GM10248 (cell line): ENCODE measurements around the gene ADAMTSL3.

Experiments used
- CTCF ChIA-PET: fragments of 300-600 bp; sonication (Branson Sonifier 250); formaldehyde crosslinking; extraction: SDS; loops from one replicate; lab custom pipeline; 2021; ENCODE audit warnings: antibody characterized with exemption; lab: Yijun Ruan, JAX
- POLR2A ChIA-PET: fragments of 350-650 bp; sonication (Branson Sonifier 250); formaldehyde crosslinking; extraction: SDS; loops from one replicate; lab custom pipeline; 2020; ENCODE audit warnings: antibody characterized with exemption; lab: Yijun Ruan, JAX
- DNase-seq: peaks from one replicate; pipeline ENCODE4 v3.0.0; 2012; ENCODE audit errors: extremely low spot score
- CTCF ChIP-seq: IDR thresholded peaks from 2 replicates; pipeline ENCODE4 v1.5.1; 2012; ENCODE audit warnings: mild to moderate bottlenecking, low read depth; ENCODE audit errors: extremely low read depth, missing control alignments, control extremely low read depth

Gene ADAMTSL3

GRCh38 chr15:83786336-83786735 lies 132.4 kb downstream of the ADAMTSL3 start:
- POLR2A ChIA-PET, result no interaction called here

GRCh38 chr15:83793069-83793468 lies 139.1 kb downstream of the ADAMTSL3 start:
- ChIA-PET CTCF (no interaction called here), POLR2A (no interaction called here)

More at GRCh38 chr15:83786336-83786735, 132.4 kb downstream of the ADAMTSL3 start:
- no peak for DNase-seq
- CTCF ChIA-PET, result no interaction called here
- no peak for TF ChIP-seq CTCF

GRCh38 chr15:83794209-83794608 lies 140.3 kb downstream of the ADAMTSL3 start:
- CTCF ChIA-PET, result interaction anchor here (1.1 kb wide), 1 partner anchor 12 kb away, joined by 3 read pairs; no protein-coding TSS in a partner anchor
- POLR2A ChIA-PET, result no interaction called here
- no peak for TF ChIP-seq CTCF
- no peak for DNase-seq

More at GRCh38 chr15:83793069-83793468, 139.1 kb downstream of the ADAMTSL3 start:
- DNase-seq, result no peak
- no peak for TF ChIP-seq CTCF

GRCh38 chr15:83809345-83809744 lies 155.4 kb downstream of the ADAMTSL3 start:
- POLR2A ChIA-PET, result no interaction called here

GRCh38 chr15:83810110-83810509 lies 156.2 kb downstream of the ADAMTSL3 start:
- TF ChIP-seq CTCF, result no peak
- ChIA-PET CTCF (interaction anchor here (1.1 to 1.6 kb wide), 3 partner anchors 10 to 184 kb away, joined by 3 read pairs; no protein-coding TSS in a partner anchor), POLR2A (no interaction called here)
- no peak for DNase-seq

More at GRCh38 chr15:83809345-83809744, 155.4 kb downstream of the ADAMTSL3 start:
- no peak for DNase-seq
- no peak for TF ChIP-seq CTCF
- CTCF ChIA-PET, result interaction anchor here (1.1 to 1.6 kb wide), 3 partner anchors 11 to 185 kb away, joined by 3 read pairs; no protein-coding TSS in a partner anchor

GRCh38 chr15:83813682-83814081 lies 159.8 kb downstream of the ADAMTSL3 start:
- ChIA-PET POLR2A (no interaction called here), CTCF (no interaction called here)
- no peak for TF ChIP-seq CTCF
- DNase-seq, result no peak
